Mesenchymal stem cell (in vitro differentiated cells and primary cell): ENCODE results near the gene UNC13D.

Experiments
- DNase-seq: peaks from one replicate; pipeline ENCODE4 v3.0.0-alpha.2; 2013
- H2AFZ ChIP-seq: one replicate; pipeline ENCODE4 v1.6.1; 2013; ENCODE audit warnings: low read depth, mild to moderate bottlenecking, control low read depth, inconsistent platforms, low read length, moderate library complexity
- H2AK5ac ChIP-seq: 2 replicates; pipeline ENCODE4 v1.6.1; 2013; ENCODE audit warnings: low read length, moderate library complexity, mild to moderate bottlenecking, inconsistent platforms; ENCODE audit not compliant: severe bottlenecking
- H2BK120ac ChIP-seq: one replicate; pipeline ENCODE4 v1.6.1; 2013; ENCODE audit warnings: low read depth, mild to moderate bottlenecking, inconsistent platforms, low read length, moderate library complexity
- H2BK12ac ChIP-seq, 2 experiments: one replicate each; pipeline ENCODE4 v1.6.1; 2013; ENCODE audit warnings: inconsistent platforms in 2 of 2, low read length in 2 of 2, mild to moderate bottlenecking in 2 of 2, moderate library complexity in 2 of 2, control low read depth in 1 of 2
- H2BK15ac ChIP-seq: one replicate; pipeline ENCODE4 v1.6.1; 2013; ENCODE audit warnings: mild to moderate bottlenecking, low read depth, inconsistent platforms; ENCODE audit not compliant: poor library complexity, severe bottlenecking
- H2BK5ac ChIP-seq: 2 replicates; pipeline ENCODE4 v1.6.1; 2013; ENCODE audit warnings: low read depth, mild to moderate bottlenecking, low read length, control low read depth, inconsistent platforms; ENCODE audit not compliant: poor library complexity, severe bottlenecking
- H3K14ac ChIP-seq, 2 experiments: one replicate each; pipeline ENCODE4 v1.6.1; 2013; ENCODE audit warnings: inconsistent platforms in 2 of 2, low read length in 2 of 2, control low read depth in 1 of 2, mild to moderate bottlenecking in 1 of 2, moderate library complexity in 1 of 2
- H3K18ac ChIP-seq, 2 experiments: one replicate each; pipeline ENCODE4 v1.6.1; 2013; ENCODE audit warnings: inconsistent platforms in 2 of 2, low read length in 2 of 2, control low read depth in 1 of 2, low read depth in 1 of 2, mild to moderate bottlenecking in 1 of 2
- H3K23ac ChIP-seq, 2 experiments: one replicate each; pipeline ENCODE4 v1.6.1; 2013; ENCODE audit warnings: inconsistent platforms in 2 of 2, low read length in 2 of 2, mild to moderate bottlenecking in 2 of 2, moderate library complexity in 2 of 2, control low read depth in 1 of 2
- H3K27ac ChIP-seq: 2 replicates; pipeline ENCODE4 v1.5.1; 2013; ENCODE audit warnings: mild to moderate bottlenecking, moderate library complexity, low read length, control low read depth, inconsistent platforms; ENCODE audit not compliant: poor library complexity, severe bottlenecking
- H3K27me3 ChIP-seq, 2 experiments: 2 replicates each; pipeline versions ENCODE4 v1.6.1 to v1.7.0; 2013; ENCODE audit warnings: low read length in 2 of 2, mild to moderate bottlenecking in 2 of 2, moderate library complexity in 2 of 2, control low read depth in 1 of 2, inconsistent platforms in 1 of 2; ENCODE audit not compliant: control insufficient read depth in 1 of 2, insufficient read depth in 1 of 2
- H3K36me3 ChIP-seq, 2 experiments: 2 replicates each; pipeline versions ENCODE4 v1.6.1 to v1.7.0; 2013; ENCODE audit warnings: low read length in 2 of 2, control low read depth in 1 of 2, inconsistent platforms in 1 of 2, low read depth in 1 of 2, mild to moderate bottlenecking in 1 of 2; ENCODE audit not compliant: insufficient read depth in 2 of 2, control insufficient read depth in 1 of 2
- H3K4ac ChIP-seq, 2 experiments: one replicate each; pipeline ENCODE4 v1.6.1; 2013; ENCODE audit warnings: inconsistent platforms in 2 of 2, low read length in 2 of 2, mild to moderate bottlenecking in 2 of 2, moderate library complexity in 2 of 2, control low read depth in 1 of 2, low read depth in 1 of 2
- H3K4me1 ChIP-seq: 2 replicates; pipeline ENCODE4 v1.6.1; 2013; ENCODE audit warnings: low read depth, low read length, control low read depth; ENCODE audit not compliant: control insufficient read depth, insufficient read depth
- H3K4me2 ChIP-seq: 2 replicates; pipeline ENCODE4 v1.6.1; 2013; ENCODE audit warnings: low read length, mild to moderate bottlenecking, inconsistent platforms; ENCODE audit not compliant: poor library complexity, severe bottlenecking
- H3K4me3 ChIP-seq, 2 experiments: 2 replicates each; pipeline versions ENCODE4 v1.5.1 to v1.7.0; 2013; ENCODE audit warnings: low read length in 2 of 2, mild to moderate bottlenecking in 2 of 2, control low read depth in 1 of 2, low read depth in 1 of 2; ENCODE audit not compliant: insufficient read depth in 1 of 2
- H3K79me1 ChIP-seq: replicated peaks from 2 replicates; pipeline ENCODE4 v1.6.1; 2013; ENCODE audit warnings: mild to moderate bottlenecking, control low read depth, low read length, inconsistent platforms; ENCODE audit not compliant: poor library complexity, severe bottlenecking
- H3K9ac ChIP-seq: 2 replicates; pipeline ENCODE4 v1.7.0; 2013; ENCODE audit warnings: mild to moderate bottlenecking, low read length, moderate library complexity
- H3K9me3 ChIP-seq: 2 replicates; pipeline ENCODE4 v1.7.0; 2013; ENCODE audit warnings: mild to moderate bottlenecking, low read length; ENCODE audit not compliant: control insufficient read depth
- H4K8ac ChIP-seq: one replicate; pipeline ENCODE4 v1.6.1; 2013; ENCODE audit warnings: inconsistent platforms, mild to moderate bottlenecking, low read length, moderate library complexity
- H4K91ac ChIP-seq: one replicate; pipeline ENCODE4 v1.6.1; 2013; ENCODE audit warnings: mild to moderate bottlenecking, low read length, inconsistent platforms
- WGBS: methylation state at CpG from one replicate; pipeline ENCODE4 v1.1.7; 2013; ENCODE audit warnings: mixed read lengths; 5-methylcytosine and 5-hydroxymethylcytosine counted together

Gene UNC13D

GRCh38 chr17:75835654-75835987 is 8.6 kb downstream of the UNC13D start:
- Histone ChIP-seq H4K91ac (no peak overlapping the region), H2AK5ac (no peak overlapping the region), H3K9ac (no peak overlapping the region), H3K4me2 (no peak overlapping the region), H2BK120ac (no peak overlapping the region), H3K36me3 (peaks cover 0 to 20% of the 10 kb centered on the region in 2 experiments), H4K8ac (no peak overlapping the region), H2BK12ac (no peak overlapping the region), H3K4me1 (peaks cover 10% of the 10 kb centered on the region), H3K4ac (no peak overlapping the region), H3K27me3 (no peaks in the 10 kb centered on the region), H3K79me1 (no peaks in the 10 kb centered on the region), H3K27ac (no peak overlapping the region), H3K9me3 (no peaks in the 10 kb centered on the region), H3K23ac (no peak overlapping the region), H3K14ac (no peak overlapping the region), H2AFZ (no peak overlapping the region), H2BK5ac (no peak overlapping the region), H2BK15ac (no peak overlapping the region), H3K18ac (no peak overlapping the region), H3K4me3 (no peak overlapping the region)
- 78% methylated on average over 9 of the region's 9 CpGs for WGBS
- no peak for DNase-seq

DNA sequence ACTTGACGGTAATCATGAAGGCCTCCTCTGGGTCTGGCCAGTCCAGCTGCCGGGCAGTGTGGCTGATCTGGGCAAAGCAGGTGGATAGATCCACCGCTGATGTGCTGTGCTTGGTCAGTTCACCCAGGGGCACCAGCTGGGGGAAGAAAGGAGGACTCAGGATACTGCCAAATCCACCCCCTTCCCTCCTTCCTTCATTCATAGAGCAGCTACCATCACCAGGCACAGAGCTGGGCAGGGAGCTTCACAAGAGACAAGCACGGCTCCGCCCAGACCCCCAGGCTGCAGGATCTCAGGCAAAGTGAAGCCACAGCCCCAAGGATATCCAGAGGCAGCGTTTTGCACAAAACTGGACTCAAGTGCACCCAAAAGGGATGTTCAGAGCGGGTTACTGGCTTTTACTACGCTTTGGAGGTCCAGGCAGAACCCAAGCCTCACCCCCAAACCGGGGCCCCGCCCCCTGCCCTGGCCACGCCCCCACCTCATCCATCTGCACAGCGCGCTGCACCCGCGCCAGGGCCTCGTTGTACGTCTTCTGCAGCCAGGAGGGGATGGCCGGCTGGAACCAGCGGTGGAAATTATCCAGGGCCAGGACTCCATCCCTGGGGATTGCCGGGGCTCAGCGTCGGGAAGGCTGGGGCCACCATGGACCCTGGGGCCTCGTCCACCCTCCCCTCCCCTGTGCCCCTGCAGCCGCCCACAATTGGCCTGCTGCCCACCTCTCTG is 9.1 kb downstream of the UNC13D start:
- Histone ChIP-seq H3K9me3 (no peaks in the 10 kb centered on the region), H3K4me2 (no peak overlapping the region), H3K18ac (no peak overlapping the region), H2BK15ac (peak overlapping the region; percentile 2), H2BK12ac (no peak overlapping the region), H2AFZ (no peak overlapping the region), H3K27me3 (no peaks in the 10 kb centered on the region), H2BK120ac (no peak overlapping the region), H3K27ac (no peak overlapping the region), H3K23ac (no peak overlapping the region), H4K8ac (no peak overlapping the region), H3K14ac (no peak overlapping the region), H2BK5ac (no peak overlapping the region), H3K36me3 (peaks cover 0 to 23% of the 10 kb centered on the region in 2 experiments), H3K9ac (no peak overlapping the region), H3K79me1 (no peaks in the 10 kb centered on the region), H3K4ac (no peak overlapping the region), H3K4me3 (no peak overlapping the region), H2AK5ac (no peak overlapping the region), H4K91ac (no peak overlapping the region), H3K4me1 (peaks cover 10% of the 10 kb centered on the region)
- 78% methylated on average over 22 of the region's 24 CpGs for WGBS
- DNase-seq, result no peak

GRCh38 chr17:75834279-75834920 is 9.8 kb downstream of the UNC13D start:
- no peak for DNase-seq
- Histone ChIP-seq H3K27me3 (no peaks in the 10 kb centered on the region), H3K9me3 (no peaks in the 10 kb centered on the region), H3K4ac (no peak overlapping the region), H3K4me1 (peaks cover 10% of the 10 kb centered on the region), H3K4me2 (no peak overlapping the region), H3K36me3 (peaks cover 0 to 19% of the 10 kb centered on the region in 2 experiments), H2BK120ac (no peak overlapping the region), H4K8ac (no peak overlapping the region), H2BK12ac (no peak overlapping the region), H3K27ac (no peak overlapping the region), H3K23ac (no peak overlapping the region), H3K4me3 (no peak overlapping the region), H3K79me1 (no peaks in the 10 kb centered on the region), H2BK15ac (no peak overlapping the region), H3K18ac (no peak overlapping the region), H2AK5ac (no peak overlapping the region), H2AFZ (no peak overlapping the region), H3K9ac (no peak overlapping the region), H3K14ac (no peak overlapping the region), H4K91ac (peak overlapping the region; percentile 10), H2BK5ac (no peak overlapping the region)
- 98% methylated on average over 25 of the region's 25 CpGs for WGBS

GRCh38 chr17:75832652-75833400 is 11.4 kb downstream of the UNC13D start:
- 52% methylated on average over 19 of the region's 20 CpGs for WGBS
- peak overlapping the region in 1 of 2 experiments; percentile 27 for H3K4ac ChIP-seq

More at GRCh38 chr17:75832652-75833400, 11.4 kb downstream of the UNC13D start:
- Histone ChIP-seq H3K79me1 (no peaks in the 10 kb centered on the region), H3K14ac (no peak overlapping the region), H2BK15ac (peak overlapping the region; percentile 44), H2AFZ (peak overlapping the region; percentile 7), H3K27me3 (no peaks in the 10 kb centered on the region), H4K8ac (peak overlapping the region; percentile 83), H2BK120ac (no peak overlapping the region), H2BK5ac (no peak overlapping the region), H3K27ac (no peak overlapping the region), H3K4me2 (no peak overlapping the region), H3K4me1 (peaks cover 20% of the 10 kb centered on the region), H2BK12ac (no peak overlapping the region), H3K23ac (no peak overlapping the region), H4K91ac (peak overlapping the region; percentile 43), H3K9ac (no peak overlapping the region), H3K18ac (peak overlapping the region in 1 of 2 experiments; percentile 31), H2AK5ac (no peak overlapping the region), H3K4me3 (no peak overlapping the region), H3K9me3 (no peaks in the 10 kb centered on the region), H3K36me3 (peaks cover 0 to 23% of the 10 kb centered on the region in 2 experiments)
- no peak for DNase-seq
